Thyroid gland (tissue), 4 donors: ENCODE measurements around the gene LDLRAD4.

ENCODE experiments used
- POLR2A ChIP-seq, 2 donors: fragments of 450-650 bp; IDR thresholded peaks; one replicate each; pipeline ENCODE4 v1.6.1; 2017; ENCODE audit warnings: antibody characterized with exemption in 2 of 2, mild to moderate bottlenecking in 2 of 2, moderate library complexity in 1 of 2
- TF ChIP-seq, protein P1 (sequence below), 6 experiments: fragments of 200-600 bp in 3 of 6; fragments of 450-650 bp in 3 of 6; sonication (generic) in 3 of 6; IDR thresholded peaks; one replicate each; pipeline ENCODE4 v1.5.1; 2016 to 2019; ENCODE audit warnings: antibody characterized with exemption in 6 of 6, mild to moderate bottlenecking in 2 of 6, inconsistent platforms in 1 of 6, moderate library complexity in 1 of 6

- TF ChIP-seq, protein P1, sequence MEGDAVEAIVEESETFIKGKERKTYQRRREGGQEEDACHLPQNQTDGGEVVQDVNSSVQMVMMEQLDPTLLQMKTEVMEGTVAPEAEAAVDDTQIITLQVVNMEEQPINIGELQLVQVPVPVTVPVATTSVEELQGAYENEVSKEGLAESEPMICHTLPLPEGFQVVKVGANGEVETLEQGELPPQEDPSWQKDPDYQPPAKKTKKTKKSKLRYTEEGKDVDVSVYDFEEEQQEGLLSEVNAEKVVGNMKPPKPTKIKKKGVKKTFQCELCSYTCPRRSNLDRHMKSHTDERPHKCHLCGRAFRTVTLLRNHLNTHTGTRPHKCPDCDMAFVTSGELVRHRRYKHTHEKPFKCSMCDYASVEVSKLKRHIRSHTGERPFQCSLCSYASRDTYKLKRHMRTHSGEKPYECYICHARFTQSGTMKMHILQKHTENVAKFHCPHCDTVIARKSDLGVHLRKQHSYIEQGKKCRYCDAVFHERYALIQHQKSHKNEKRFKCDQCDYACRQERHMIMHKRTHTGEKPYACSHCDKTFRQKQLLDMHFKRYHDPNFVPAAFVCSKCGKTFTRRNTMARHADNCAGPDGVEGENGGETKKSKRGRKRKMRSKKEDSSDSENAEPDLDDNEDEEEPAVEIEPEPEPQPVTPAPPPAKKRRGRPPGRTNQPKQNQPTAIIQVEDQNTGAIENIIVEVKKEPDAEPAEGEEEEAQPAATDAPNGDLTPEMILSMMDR (IDR thresholded peaks at IDR 0.05): peak in 2 of 6 experiments; percentile 9 to 24
- TF ChIP-seq POLR2A (IDR thresholded peaks at IDR 0.05): no peak
These were observed 27.0 kb downstream of the LDLRAD4 start for GRCh38 chr18:13245481-13246000.
